PC-3 (cell line): ENCODE data around the gene TMEM51. TPM values are rescaled to one million over a fixed set of nuclear protein-coding genes. Genes with fewer than 3 reads are reported as not detected.

Experiments
- ATAC-seq: fragments of 200-7000 bp; cut with Tn5 transposase; 2 replicates; pipeline ENCODE4 v1.9.1; 2020; ENCODE audit warnings: mild to moderate bottlenecking, moderate library complexity
- BruUV-seq: library from RNA; stranded (reverse); fragments of 400-500 nt; replicated peaks from 2 replicates; lab custom pipeline; 2021; lab: Mats Ljungman, UMichigan
- CTCF ChIA-PET: fragments of 300-600 bp; sonication (Branson Sonifier 250); formaldehyde crosslinking; loops from one replicate; lab custom pipeline; 2022; ENCODE audit warnings: antibody characterized with exemption; lab: Charles Lee
- POLR2A ChIA-PET: fragments of 300-600 bp; sonication (Branson Sonifier 250); formaldehyde crosslinking; loops from one replicate; lab custom pipeline; 2022; ENCODE audit warnings: antibody characterized with exemption; ENCODE audit not compliant: unreplicated experiment; lab: Charles Lee
- DNase-seq: peaks from one replicate; pipeline ENCODE4 v3.0.0-alpha.2; 2015
- H2AFZ ChIP-seq: fragments of 300-600 bp; sonication (generic); 2 replicates; pipeline ENCODE4 v1.6.0; 2016; ENCODE audit warnings: antibody characterized with exemption, low read length
- H3F3A ChIP-seq: fragments of 300-600 bp; sonication (generic); one replicate; pipeline ENCODE4 v1.6.0; 2017; ENCODE audit warnings: antibody characterized with exemption, low read length, control low read depth, mild to moderate bottlenecking; ENCODE audit not compliant: unreplicated experiment
- H3K27ac ChIP-seq: fragments of 300-600 bp; sonication (generic); 2 replicates; pipeline ENCODE4 v1.5.1; 2016; ENCODE audit warnings: mild to moderate bottlenecking, low read length
- H3K27me3 ChIP-seq: fragments of 300-600 bp; sonication (generic); 2 replicates; pipeline ENCODE4 v1.6.1; 2016; ENCODE audit warnings: low read length, mixed read lengths
- H3K36me3 ChIP-seq: fragments of 300-600 bp; sonication (generic); 2 replicates; pipeline ENCODE4 v1.6.1; 2016; ENCODE audit warnings: low read depth, mixed run types, low read length, mixed read lengths
- H3K4me1 ChIP-seq: fragments of 300-600 bp; sonication (generic); 2 replicates; pipeline ENCODE4 v1.5.1; 2016; ENCODE audit warnings: low read length; ENCODE audit not compliant: insufficient read depth
- H3K4me2 ChIP-seq: fragments of 300-600 bp; sonication (generic); 2 replicates; pipeline ENCODE4 v1.6.0; 2016; ENCODE audit warnings: low read length
- H3K4me3 ChIP-seq: fragments of 300-600 bp; sonication (generic); 2 replicates; pipeline ENCODE4 v1.5.1; 2016; ENCODE audit warnings: mild to moderate bottlenecking, low read length, mixed read lengths
- H3K79me2 ChIP-seq: fragments of 300-600 bp; sonication (generic); 2 replicates; pipeline ENCODE4 v1.6.1; 2017; ENCODE audit warnings: low read length, mixed read lengths
- H3K9ac ChIP-seq: fragments of 300-600 bp; sonication (generic); 2 replicates; pipeline ENCODE4 v1.6.0; 2016; ENCODE audit warnings: mild to moderate bottlenecking, low read length
- H3K9me2 ChIP-seq: fragments of 300-600 bp; sonication (generic); replicated peaks from 2 replicates; pipeline ENCODE4 v1.6.1; 2016; ENCODE audit warnings: mixed run types, low read length, mixed read lengths
- H3K9me3 ChIP-seq: fragments of 300-600 bp; sonication (generic); 2 replicates; pipeline ENCODE4 v1.6.1; 2016; ENCODE audit warnings: low read length, mixed read lengths
- H4K20me1 ChIP-seq: fragments of 300-600 bp; sonication (generic); 2 replicates; pipeline ENCODE4 v1.6.1; 2016; ENCODE audit warnings: low read length, mixed read lengths
- EZH2 ChIP-seq: fragments of 300-600 bp; sonication (generic); IDR thresholded peaks from one replicate; pipeline ENCODE4 v1.6.1; 2017; ENCODE audit warnings: antibody characterized with exemption, mild to moderate bottlenecking, low read length; ENCODE audit not compliant: unreplicated experiment
- EZH2phosphoT487 ChIP-seq: fragments of 300-600 bp; sonication (generic); IDR thresholded peaks from 2 replicates; pipeline ENCODE4 v1.6.1; 2018; ENCODE audit warnings: mild to moderate bottlenecking, antibody characterized with exemption, low read length, borderline replicate concordance
- intact Hi-C: fragments of 100-400 bp; cut with micrococcal nuclease; formaldehyde crosslinking; loops from 2 replicates; pipeline ENCODE4 v1.9.0; 2023
- total RNA-seq: library from RNA; depleted of rRNA; stranded (reverse); fragments of >200 nt; gene quantifications from 2 replicates; pipeline ENCODE4 v1.2.3, GENCODE V29; 2014
- TF ChIP-seq, protein P1 (sequence below): fragments of 300-600 bp; sonication (generic); conservative IDR thresholded peaks from 2 replicates; pipeline ENCODE4 v1.5.1; 2017; ENCODE audit warnings: antibody characterized with exemption, low read depth, mild to moderate bottlenecking, low read length

TMEM51 gene
- total RNA-seq, 1 experiment from 2014 or later = 20.8 TPM

DNA sequence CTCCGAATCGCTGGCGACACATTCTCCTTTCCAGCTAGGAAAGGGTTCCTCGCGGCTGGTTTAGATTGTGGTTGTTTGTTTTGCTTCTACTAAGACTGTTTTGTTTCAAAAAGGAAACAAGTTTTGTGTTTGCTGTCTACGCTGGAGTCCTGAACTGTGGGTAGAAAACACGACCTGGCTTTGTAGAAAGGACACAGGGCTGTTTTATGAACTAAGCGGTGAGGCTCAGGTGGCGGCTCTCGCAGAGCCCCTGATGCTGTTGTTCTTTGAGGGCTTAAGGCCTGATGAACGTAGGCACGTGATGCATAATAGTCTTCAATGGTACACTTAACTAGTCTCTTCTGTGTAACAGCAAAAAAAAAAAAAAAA is 66.5 kb downstream of the TMEM51 start:
- Histone ChIP-seq H3K9me3 (no peaks in the 10 kb centered on the region), H3K4me1 (peaks cover 24% of the 10 kb centered on the region), H3K4me3 (no peak overlapping the region), H3K79me2 (no peaks in the 10 kb centered on the region), H3K36me3 (no peaks in the 10 kb centered on the region; the same call in 1 of the 2 replicates), H3K27me3 (no peaks in the 10 kb centered on the region), H3K4me2 (no peak overlapping the region), H3K9me2 (no peaks in the 10 kb centered on the region), H4K20me1 (no peaks in the 10 kb centered on the region), H3K27ac (peak overlapping the region; percentile 78; the same call in 1 of the 2 replicates), H3F3A (no peaks in the 10 kb centered on the region), H2AFZ (no peak overlapping the region), H3K9ac (no peak overlapping the region)
- intact Hi-C loops = no loop called here
- BruUV-seq = no TSS peak
- TF ChIP-seq EZH2phosphoT487 = no peak
- TF ChIP-seq, protein P1, sequence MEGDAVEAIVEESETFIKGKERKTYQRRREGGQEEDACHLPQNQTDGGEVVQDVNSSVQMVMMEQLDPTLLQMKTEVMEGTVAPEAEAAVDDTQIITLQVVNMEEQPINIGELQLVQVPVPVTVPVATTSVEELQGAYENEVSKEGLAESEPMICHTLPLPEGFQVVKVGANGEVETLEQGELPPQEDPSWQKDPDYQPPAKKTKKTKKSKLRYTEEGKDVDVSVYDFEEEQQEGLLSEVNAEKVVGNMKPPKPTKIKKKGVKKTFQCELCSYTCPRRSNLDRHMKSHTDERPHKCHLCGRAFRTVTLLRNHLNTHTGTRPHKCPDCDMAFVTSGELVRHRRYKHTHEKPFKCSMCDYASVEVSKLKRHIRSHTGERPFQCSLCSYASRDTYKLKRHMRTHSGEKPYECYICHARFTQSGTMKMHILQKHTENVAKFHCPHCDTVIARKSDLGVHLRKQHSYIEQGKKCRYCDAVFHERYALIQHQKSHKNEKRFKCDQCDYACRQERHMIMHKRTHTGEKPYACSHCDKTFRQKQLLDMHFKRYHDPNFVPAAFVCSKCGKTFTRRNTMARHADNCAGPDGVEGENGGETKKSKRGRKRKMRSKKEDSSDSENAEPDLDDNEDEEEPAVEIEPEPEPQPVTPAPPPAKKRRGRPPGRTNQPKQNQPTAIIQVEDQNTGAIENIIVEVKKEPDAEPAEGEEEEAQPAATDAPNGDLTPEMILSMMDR = no peak
- TF ChIP-seq EZH2 = no peak
- ChIA-PET POLR2A (no interaction called here), CTCF (no interaction called here)
- no peak for ATAC-seq
- no peak for DNase-seq

DNA sequence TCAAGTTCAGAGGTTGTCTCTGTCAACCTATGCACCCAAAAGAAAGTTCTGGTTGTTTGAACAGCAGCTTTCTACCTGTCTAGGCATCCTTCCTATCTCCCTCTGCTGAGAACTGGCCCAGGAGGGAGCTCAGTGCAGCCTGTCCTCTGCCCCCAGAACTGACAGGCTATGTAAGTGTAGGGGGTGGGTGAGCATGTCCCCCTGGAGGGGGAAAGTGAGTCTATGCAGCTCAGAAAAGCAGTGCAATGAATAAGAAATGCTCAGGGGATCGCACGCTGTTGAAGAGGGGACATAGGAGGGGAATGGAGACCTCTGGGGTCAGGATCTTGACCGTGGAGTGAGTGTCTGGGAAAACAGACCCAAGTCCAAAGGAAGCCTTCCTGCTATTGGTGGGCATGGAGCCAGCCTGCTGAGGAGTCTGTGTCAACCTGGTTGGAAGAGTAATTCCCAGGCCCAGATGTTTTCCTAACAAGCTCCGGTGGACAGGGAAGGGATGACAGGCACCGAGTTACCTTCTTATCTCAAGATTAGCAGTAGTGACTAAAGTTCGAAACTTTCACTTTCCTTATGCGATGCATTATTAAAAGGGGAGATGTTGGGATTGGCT is 67.4 kb downstream of the TMEM51 start:
- no peak overlapping the region for H3K4me3 ChIP-seq
- H3K9me2 ChIP-seq = no peaks in the 10 kb centered on the region
- peaks cover 24% of the 10 kb centered on the region for H3K4me1 ChIP-seq
- ATAC-seq (no peak), DNase-seq (no peak)
- no peaks in the 10 kb centered on the region for H3K79me2 ChIP-seq
- H2AFZ ChIP-seq = no peak overlapping the region
- TF ChIP-seq EZH2 = no peak
- TF ChIP-seq, protein P1 = no peak
- no peak for TF ChIP-seq EZH2phosphoT487
- no peaks in the 10 kb centered on the region for H3K9me3 ChIP-seq
- H3K9ac ChIP-seq = no peak overlapping the region
- H3K4me2 ChIP-seq = no peak overlapping the region
- H3F3A ChIP-seq = no peaks in the 10 kb centered on the region
- BruUV-seq = no TSS peak
- H3K36me3 ChIP-seq = no peaks in the 10 kb centered on the region; the same call in 1 of the 2 replicates
- intact Hi-C loops = no loop called here
- no peaks in the 10 kb centered on the region for H3K27me3 ChIP-seq
- no peak overlapping the region for H3K27ac ChIP-seq
- CTCF ChIA-PET = no interaction called here
- POLR2A ChIA-PET = no interaction called here
- no peaks in the 10 kb centered on the region for H4K20me1 ChIP-seq

DNA sequence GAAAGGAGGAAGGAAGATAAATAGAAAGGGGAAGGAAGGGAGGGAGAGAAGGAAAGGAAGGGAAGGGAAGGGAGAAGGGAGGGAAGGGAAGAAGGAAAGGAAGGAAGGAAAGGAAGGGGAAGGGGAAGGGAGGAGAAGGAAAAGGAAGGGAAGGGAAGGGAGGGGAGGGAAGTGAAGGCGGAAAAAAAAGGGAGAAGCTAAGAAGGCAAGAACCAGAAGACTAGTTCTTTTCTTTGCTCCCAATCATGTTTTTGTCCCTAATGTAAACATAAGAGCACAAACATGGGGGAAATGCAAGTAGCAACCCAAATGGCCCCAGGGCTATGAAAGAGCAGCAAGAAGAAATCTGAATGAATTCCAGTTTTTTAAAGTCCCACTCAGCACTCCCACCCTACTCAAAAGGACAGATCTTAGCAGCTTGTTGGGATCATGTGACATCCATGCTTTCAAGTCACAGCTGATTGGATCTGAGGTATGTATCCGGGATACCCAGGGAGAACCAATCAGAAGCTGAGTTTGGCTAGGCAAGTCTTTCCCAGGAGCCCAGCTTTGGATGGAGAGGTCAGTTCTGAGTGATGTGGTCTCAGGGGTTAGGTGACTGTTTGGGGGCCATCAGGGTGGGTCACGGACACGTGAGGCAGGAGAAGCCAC is 69.2 kb downstream of the TMEM51 start:
- BruUV-seq = no TSS peak
- no peaks in the 10 kb centered on the region for H3K9me3 ChIP-seq
- CTCF ChIA-PET = no interaction called here

More for the DNA sequence above, 69.2 kb downstream of the TMEM51 start:
- ATAC-seq (no peak), DNase-seq (no peak)
- no peak overlapping the region for H3K4me3 ChIP-seq
- H3K27ac ChIP-seq = no peak overlapping the region
- no peaks in the 10 kb centered on the region for H3K27me3 ChIP-seq
- H3F3A ChIP-seq = no peaks in the 10 kb centered on the region
- no peak overlapping the region for H3K4me2 ChIP-seq
- no peaks in the 10 kb centered on the region for H4K20me1 ChIP-seq
- H3K36me3 ChIP-seq = no peaks in the 10 kb centered on the region; the same call in 1 of the 2 replicates
- H3K9ac ChIP-seq = no peak overlapping the region
- H3K9me2 ChIP-seq = no peaks in the 10 kb centered on the region
- H3K79me2 ChIP-seq = no peaks in the 10 kb centered on the region
- no peak overlapping the region for H2AFZ ChIP-seq
- H3K4me1 ChIP-seq = peaks cover 18% of the 10 kb centered on the region
- intact Hi-C loops = no loop called here
- TF ChIP-seq EZH2phosphoT487 = no peak
- TF ChIP-seq, protein P1 = no peak
- no peak for TF ChIP-seq EZH2
- POLR2A ChIA-PET = no interaction called here
